Measurements from ENCODE around the gene VAT1L.

DNA sequence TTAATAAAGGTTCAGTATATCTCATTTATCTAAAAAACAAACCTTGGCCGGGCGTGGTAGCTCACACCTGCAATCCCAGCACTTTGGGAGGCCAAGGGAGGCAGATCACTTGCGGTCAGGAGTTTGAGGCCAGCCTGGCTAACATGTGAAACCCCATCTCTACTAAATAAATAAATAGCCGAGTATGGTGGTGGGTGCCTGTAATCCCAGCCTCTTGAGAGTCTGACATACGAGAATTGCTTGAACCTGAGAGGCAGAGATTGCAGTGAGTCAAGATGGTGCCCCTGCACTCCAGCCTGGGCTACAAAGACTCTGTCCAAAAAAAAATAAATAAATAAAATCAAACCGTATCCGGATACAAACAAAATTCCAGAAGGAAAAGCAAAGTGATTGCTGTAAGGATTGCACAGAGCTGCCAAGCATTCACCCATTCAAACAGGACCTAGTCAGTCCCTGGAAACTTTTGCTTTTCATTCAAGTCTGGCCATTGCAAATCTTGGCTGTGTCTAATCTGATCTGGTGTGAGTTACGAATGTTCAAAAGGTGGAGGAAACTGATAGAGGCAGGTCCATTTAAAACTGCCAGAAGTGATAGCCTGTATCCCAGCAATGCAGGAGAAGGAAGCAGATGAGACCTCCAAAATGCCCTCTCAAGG, 131.5 kb downstream of the VAT1L start:
- TF ChIP-seq, protein P1, sequence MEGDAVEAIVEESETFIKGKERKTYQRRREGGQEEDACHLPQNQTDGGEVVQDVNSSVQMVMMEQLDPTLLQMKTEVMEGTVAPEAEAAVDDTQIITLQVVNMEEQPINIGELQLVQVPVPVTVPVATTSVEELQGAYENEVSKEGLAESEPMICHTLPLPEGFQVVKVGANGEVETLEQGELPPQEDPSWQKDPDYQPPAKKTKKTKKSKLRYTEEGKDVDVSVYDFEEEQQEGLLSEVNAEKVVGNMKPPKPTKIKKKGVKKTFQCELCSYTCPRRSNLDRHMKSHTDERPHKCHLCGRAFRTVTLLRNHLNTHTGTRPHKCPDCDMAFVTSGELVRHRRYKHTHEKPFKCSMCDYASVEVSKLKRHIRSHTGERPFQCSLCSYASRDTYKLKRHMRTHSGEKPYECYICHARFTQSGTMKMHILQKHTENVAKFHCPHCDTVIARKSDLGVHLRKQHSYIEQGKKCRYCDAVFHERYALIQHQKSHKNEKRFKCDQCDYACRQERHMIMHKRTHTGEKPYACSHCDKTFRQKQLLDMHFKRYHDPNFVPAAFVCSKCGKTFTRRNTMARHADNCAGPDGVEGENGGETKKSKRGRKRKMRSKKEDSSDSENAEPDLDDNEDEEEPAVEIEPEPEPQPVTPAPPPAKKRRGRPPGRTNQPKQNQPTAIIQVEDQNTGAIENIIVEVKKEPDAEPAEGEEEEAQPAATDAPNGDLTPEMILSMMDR (IDR thresholded peaks at IDR 0.05; ENCODE audit: poor library complexity), result no peak
- TF ChIP-seq EZH2 (IDR thresholded peaks at IDR 0.05; ENCODE audit: borderline replicate concordance) (no peak), EZH2phosphoT487 (IDR thresholded peaks at IDR 0.05; ENCODE audit: low read depth, severe bottlenecking, unreplicated experiment) (no peak)
